Neural crest cell (in vitro differentiated cells): ENCODE data around the gene DDX53. TPM values are rescaled to one million over a fixed set of nuclear protein-coding genes. Genes with fewer than 3 reads are reported as not detected.

Experiments
- DNase-seq: peaks from one replicate; pipeline ENCODE4 v3.0.0; 2021; ENCODE audit warnings: low read depth, mixed read lengths, low spot score
- H3K27ac Mint-ChIP-seq: one replicate; pipeline ENCODE4 v1.8.0; 2021; ENCODE audit warnings: mild to moderate bottlenecking, mixed read lengths; ENCODE audit not compliant: unreplicated experiment
- H3K27me3 Mint-ChIP-seq: 2 replicates; pipeline ENCODE4 v1.8.0; 2021; ENCODE audit warnings: low read depth, mild to moderate bottlenecking, mixed read lengths
- H3K36me3 Mint-ChIP-seq: 2 replicates; pipeline ENCODE4 v1.8.0; 2021; ENCODE audit warnings: low read depth, mild to moderate bottlenecking, mixed read lengths
- H3K4me1 Mint-ChIP-seq: 2 replicates; pipeline ENCODE4 v1.8.0; 2021; ENCODE audit warnings: mixed read lengths
- H3K4me3 Mint-ChIP-seq: one replicate; pipeline ENCODE4 v1.8.0; 2021; ENCODE audit warnings: mild to moderate bottlenecking, mixed read lengths
- H3K9me3 Mint-ChIP-seq: 2 replicates; pipeline ENCODE4 v1.8.0; 2021; ENCODE audit warnings: mixed read lengths
- long read RNA-seq: library from polyadenylated mRNA; unstranded; transcript quantifications from one replicate; pipeline ENCODE4 v2.0.0, GENCODE V29; 2020
- total RNA-seq: library from RNA; stranded (reverse); gene quantifications from 2 replicates; pipeline ENCODE4 v1.2.1, GENCODE V29; 2021
- TF ChIP-seq, protein P1 (sequence below): fragments of 200-600 bp; sonication (generic); conservative IDR thresholded peaks from 2 replicates; pipeline ENCODE4 v1.5.0; 2021; ENCODE audit warnings: antibody characterized with exemption, mild to moderate bottlenecking

The DDX53 gene
- not detected in 2 replicates for total RNA-seq
- long read RNA-seq = 0 reads

DNA sequence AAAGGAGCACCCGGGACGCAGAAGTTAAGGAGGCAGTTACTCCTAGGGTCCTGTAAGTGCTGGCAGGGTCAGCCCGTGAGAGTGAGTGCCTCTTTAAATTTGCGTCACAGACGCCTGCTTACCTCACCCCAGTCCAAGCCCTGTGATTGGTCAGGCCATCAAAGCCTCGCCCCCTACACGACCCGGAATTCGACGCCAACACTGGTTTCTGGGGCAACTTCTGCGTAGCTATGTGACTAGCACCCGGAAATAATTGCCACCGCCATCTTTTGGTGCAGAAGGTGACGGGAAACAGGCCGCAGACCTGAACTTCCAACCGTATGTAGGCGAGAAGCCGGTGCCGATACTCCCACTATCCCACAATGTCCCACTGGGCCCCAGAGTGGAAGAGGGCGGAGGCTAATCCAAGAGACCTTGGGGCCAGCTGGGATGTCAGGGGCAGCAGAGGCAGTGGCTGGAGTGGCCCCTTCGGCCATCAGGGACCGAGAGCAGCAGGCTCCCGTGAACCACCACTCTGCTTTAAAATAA lies at the start of gene DDX53:
Gene DDX53 (plus strand): TSS at position 265 of the 528 bp plus-strand sequence. CDS start 98 bp downstream, at position 363.
- Mint-ChIP-seq H3K4me3 (no peak within 1 kb of the TSS), H3K27me3 (no peaks in the 10 kb centered on the region), H3K36me3 (no peaks in the 10 kb centered on the region)

DNA sequence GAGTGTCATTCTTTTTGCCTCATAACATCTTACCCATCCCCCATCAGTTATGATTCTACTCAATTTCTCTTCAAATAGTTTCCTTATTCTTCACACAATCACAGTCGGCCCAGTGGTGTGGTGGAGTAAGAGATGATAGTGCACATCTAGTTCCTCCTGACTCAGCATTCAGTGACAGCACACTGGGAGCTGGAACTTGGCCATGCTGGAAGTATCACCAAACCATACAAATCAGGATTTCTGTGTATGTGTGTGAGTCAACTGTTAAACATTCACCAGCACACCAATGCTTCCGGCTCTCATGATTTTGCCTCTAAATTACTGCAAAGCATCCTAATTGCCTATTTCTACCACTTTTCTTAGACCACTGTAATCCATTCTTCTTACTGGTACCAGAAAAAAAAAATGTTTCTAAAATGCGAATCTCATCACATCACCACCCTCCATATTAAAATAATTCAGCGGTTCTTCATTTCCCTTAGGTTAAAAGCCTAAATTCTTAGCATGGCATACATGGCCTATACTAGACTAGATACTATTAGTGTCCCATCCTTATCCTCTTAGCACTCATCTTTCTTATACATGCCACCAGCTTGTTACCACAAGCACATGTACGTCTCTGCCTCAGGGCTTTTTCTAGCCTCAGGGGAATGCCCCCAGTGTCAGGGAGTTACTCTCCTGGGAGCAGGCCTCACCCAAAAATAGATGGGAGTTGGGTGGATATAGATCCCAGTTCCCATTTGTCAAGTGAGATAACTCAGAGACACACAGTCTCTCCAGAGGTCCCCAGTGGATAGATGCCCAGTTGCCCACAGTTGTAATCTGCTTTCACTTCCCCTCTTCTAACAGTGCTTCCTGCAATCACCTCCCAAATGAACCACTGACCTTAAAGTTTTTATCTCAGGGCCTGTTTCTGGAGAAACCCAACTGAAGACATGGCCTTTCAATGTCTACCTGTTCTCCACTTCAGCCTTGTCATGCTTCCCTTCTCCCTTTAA lies 49.2 kb upstream of the DDX53 start:
- Mint-ChIP-seq H3K4me3 (no peak overlapping the region), H3K36me3 (no peaks in the 10 kb centered on the region), H3K27ac (no peak overlapping the region), H3K9me3 (no peaks in the 10 kb centered on the region), H3K4me1 (peaks cover 11% of the 10 kb centered on the region), H3K27me3 (no peaks in the 10 kb centered on the region)
- no peak for DNase-seq
- TF ChIP-seq, protein P1, sequence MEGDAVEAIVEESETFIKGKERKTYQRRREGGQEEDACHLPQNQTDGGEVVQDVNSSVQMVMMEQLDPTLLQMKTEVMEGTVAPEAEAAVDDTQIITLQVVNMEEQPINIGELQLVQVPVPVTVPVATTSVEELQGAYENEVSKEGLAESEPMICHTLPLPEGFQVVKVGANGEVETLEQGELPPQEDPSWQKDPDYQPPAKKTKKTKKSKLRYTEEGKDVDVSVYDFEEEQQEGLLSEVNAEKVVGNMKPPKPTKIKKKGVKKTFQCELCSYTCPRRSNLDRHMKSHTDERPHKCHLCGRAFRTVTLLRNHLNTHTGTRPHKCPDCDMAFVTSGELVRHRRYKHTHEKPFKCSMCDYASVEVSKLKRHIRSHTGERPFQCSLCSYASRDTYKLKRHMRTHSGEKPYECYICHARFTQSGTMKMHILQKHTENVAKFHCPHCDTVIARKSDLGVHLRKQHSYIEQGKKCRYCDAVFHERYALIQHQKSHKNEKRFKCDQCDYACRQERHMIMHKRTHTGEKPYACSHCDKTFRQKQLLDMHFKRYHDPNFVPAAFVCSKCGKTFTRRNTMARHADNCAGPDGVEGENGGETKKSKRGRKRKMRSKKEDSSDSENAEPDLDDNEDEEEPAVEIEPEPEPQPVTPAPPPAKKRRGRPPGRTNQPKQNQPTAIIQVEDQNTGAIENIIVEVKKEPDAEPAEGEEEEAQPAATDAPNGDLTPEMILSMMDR = no peak

More for the DNA sequence above, at the start of gene DDX53:
- no peaks in the 10 kb centered on the region for H3K4me1 Mint-ChIP-seq
- TF ChIP-seq, protein P1 = no peak
- DNase-seq = no peak
- no peaks in the 10 kb centered on the region for H3K9me3 Mint-ChIP-seq
- no peak within 1 kb of the TSS for H3K27ac Mint-ChIP-seq

DNA sequence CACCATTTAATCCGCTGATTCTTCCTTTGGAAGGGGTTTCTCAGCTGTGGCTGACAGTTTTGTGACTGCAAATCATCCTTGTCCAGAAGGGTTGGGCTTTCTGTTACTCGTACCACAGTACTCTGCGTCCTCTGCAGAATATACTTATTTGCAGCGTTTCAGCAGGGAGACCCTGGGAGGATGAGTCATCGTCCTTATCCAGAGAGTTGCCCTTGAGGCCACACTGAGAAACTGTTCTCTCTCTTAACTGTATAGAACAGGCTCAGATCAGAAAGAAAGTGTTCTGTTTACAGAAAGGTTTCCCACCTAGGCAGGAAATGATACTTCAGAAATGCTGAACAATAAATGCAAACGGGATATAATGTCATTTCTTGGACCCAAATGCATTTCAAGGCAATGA lies 47.8 kb upstream of the DDX53 start:
- Mint-ChIP-seq H3K9me3 (peaks cover 4% of the 10 kb centered on the region), H3K4me1 (peaks cover 11% of the 10 kb centered on the region), H3K36me3 (no peaks in the 10 kb centered on the region), H3K27me3 (no peaks in the 10 kb centered on the region), H3K4me3 (no peak overlapping the region), H3K27ac (no peak overlapping the region)
- TF ChIP-seq, protein P1 = no peak
- DNase-seq = no peak

DNA sequence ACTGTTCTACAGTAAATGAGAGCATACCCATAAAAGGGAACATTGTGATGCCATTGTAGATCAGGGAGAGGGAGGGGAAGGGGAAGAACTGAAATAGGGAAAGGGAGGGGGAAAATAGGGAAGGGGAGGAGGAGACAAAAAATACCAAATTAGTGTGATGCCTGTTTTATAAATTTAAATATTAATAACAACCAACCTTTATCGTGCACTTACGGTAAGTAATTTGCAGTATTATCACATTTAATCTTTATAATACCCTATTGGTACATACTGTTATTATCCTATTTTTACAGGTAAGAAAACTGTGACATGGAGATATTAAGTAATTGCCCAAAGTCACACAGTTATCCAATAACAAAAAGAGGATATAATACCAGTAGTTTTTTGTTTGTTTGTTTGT lies 41.5 kb upstream of the DDX53 start:
- TF ChIP-seq, protein P1 = no peak
- H3K9me3 Mint-ChIP-seq = peaks cover 4% of the 10 kb centered on the region
- DNase-seq = no peak
- H3K4me1 Mint-ChIP-seq = peaks cover 8% of the 10 kb centered on the region
- no peaks in the 10 kb centered on the region for H3K27me3 Mint-ChIP-seq
- no peak overlapping the region for H3K4me3 Mint-ChIP-seq
- H3K27ac Mint-ChIP-seq = no peak overlapping the region
- H3K36me3 Mint-ChIP-seq = no peaks in the 10 kb centered on the region

DNA sequence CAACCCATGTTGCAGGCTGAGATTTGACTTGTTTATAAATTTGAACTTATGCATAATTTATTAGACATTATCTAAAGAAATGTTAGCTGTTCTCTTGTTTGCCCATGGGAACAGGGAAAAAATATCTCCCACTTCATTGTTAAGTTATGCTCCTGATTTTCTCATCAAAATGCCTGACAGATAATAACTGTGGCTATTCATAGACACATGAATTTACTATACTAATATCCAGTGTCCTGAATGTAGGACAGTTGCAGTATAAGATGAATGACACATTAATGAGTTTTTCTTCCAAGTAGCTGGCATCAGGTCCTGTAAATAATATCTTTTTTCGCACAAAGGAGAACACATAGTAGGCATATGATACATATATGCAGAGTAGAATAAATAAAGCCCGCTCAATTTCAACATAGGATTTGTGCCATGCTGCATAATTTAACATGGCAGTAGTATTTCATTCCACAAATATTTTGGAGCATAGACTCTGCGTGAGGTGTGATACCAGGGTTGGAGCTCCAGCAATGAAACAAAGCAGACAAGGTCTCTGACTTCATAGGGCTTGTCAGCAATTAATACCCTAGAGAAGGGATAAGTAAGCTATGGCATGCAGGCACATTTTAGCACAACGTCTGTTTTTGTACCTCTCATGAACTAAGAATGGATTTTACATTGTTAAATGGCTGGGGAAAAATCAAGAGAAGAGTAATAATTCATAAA lies 40.4 kb upstream of the DDX53 start:
- no peak for DNase-seq
- Mint-ChIP-seq H3K4me1 (peaks cover 8% of the 10 kb centered on the region), H3K27me3 (no peaks in the 10 kb centered on the region), H3K4me3 (no peak overlapping the region), H3K27ac (no peak overlapping the region), H3K36me3 (no peaks in the 10 kb centered on the region), H3K9me3 (peaks cover 4% of the 10 kb centered on the region)
- TF ChIP-seq, protein P1 = no peak
